B cell (primary cell): ENCODE results near the gene POLK. TPM values are rescaled to one million over a fixed set of nuclear protein-coding genes. Genes with fewer than 3 reads are reported as not detected.

Experiments
- ATAC-seq: fragments of 200-7000 bp; cut with Tn5 transposase; one replicate; pipeline ENCODE4 v1.10.0; 2021; ENCODE audit warnings: low read depth, mild to moderate bottlenecking, moderate number of reproducible peaks, moderate library complexity
- CTCF ChIA-PET: fragments of 350-600 bp; sonication (Branson Sonifier 250); formaldehyde crosslinking; loops from one replicate; lab custom pipeline; 2021; ENCODE audit warnings: antibody characterized with exemption, inconsistent platforms; lab: Charles Lee
- POLR2A ChIA-PET: fragments of 350-600 bp; sonication (Branson Sonifier 250); formaldehyde crosslinking; loops from one replicate; lab custom pipeline; 2021; ENCODE audit warnings: antibody characterized with exemption; lab: Charles Lee
- DNase-seq: peaks from one replicate; pipeline ENCODE4 v3.0.0; 2013
- H2AFZ ChIP-seq: 2 replicates; pipeline ENCODE4 v1.6.1; 2012; ENCODE audit warnings: mild to moderate bottlenecking, low read depth, low read length; ENCODE audit not compliant: insufficient read depth, poor library complexity, severe bottlenecking
- H3K27ac ChIP-seq, 2 donors: 1 replicate in 1 of 2; 2 replicates in 1 of 2; pipeline ENCODE4 v1.5.1; 2012 to 2013; ENCODE audit warnings: low read length in 2 of 2, mild to moderate bottlenecking in 2 of 2, moderate library complexity in 1 of 2
- H3K27me3 ChIP-seq, 4 experiments: fragments of 200-600 bp in 1 of 4; sonication (generic) in 1 of 4; replicated peaks in 1 of 4; 1 replicate in 2 of 4; 2 replicates in 2 of 4; pipeline versions ENCODE4 v1.6.1 to v1.7.0; 2013 to 2016; ENCODE audit warnings: low read length in 3 of 4, mild to moderate bottlenecking in 2 of 4, mixed read lengths in 1 of 4, moderate library complexity in 1 of 4; ENCODE audit not compliant: insufficient read depth in 4 of 4, control insufficient read depth in 3 of 4; ENCODE audit errors: control extremely low read depth in 1 of 4
- H3K36me3 ChIP-seq, 2 experiments: replicated peaks in 1 of 2; 1 replicate in 1 of 2; 2 replicates in 1 of 2; pipeline versions ENCODE4 v1.6.1 to v1.7.1; 2013; ENCODE audit warnings: low read length in 1 of 2; ENCODE audit not compliant: insufficient read depth in 2 of 2, control insufficient read depth in 1 of 2; ENCODE audit errors: control extremely low read depth in 1 of 2, extremely low read depth in 1 of 2
- H3K4me1 ChIP-seq, 2 donors: fragments of 200-600 bp in 1 of 2; sonication (generic) in 1 of 2; 1 replicate in 1 of 2; 2 replicates in 1 of 2; pipeline versions ENCODE4 v1.5.1 to v1.6.1; 2013 to 2017; ENCODE audit warnings: low read length in 2 of 2; ENCODE audit not compliant: control insufficient read depth in 2 of 2, insufficient read depth in 2 of 2
- H3K4me2 ChIP-seq: replicated peaks from 2 replicates; pipeline ENCODE3; 2012; ENCODE audit warnings: mild to moderate bottlenecking, low read depth, low read length; ENCODE audit not compliant: poor library complexity, severe bottlenecking
- H3K4me3 ChIP-seq, 5 experiments: fragments of 200-600 bp in 1 of 5; sonication (generic) in 1 of 5; 1 replicate in 3 of 5; 2 replicates in 2 of 5; pipeline versions ENCODE4 v1.5.1 to v1.7.0; 2011 to 2016; ENCODE audit warnings: low read length in 4 of 5, mild to moderate bottlenecking in 4 of 5, low read depth in 2 of 5, control low read depth in 1 of 5, moderate library complexity in 1 of 5; ENCODE audit not compliant: insufficient read depth in 1 of 5; ENCODE audit errors: control extremely low read depth in 1 of 5, extremely low read depth in 1 of 5
- H3K79me2 ChIP-seq: fragments of 200-600 bp; sonication (generic); one replicate; pipeline ENCODE4 v1.6.0; 2016; ENCODE audit warnings: low read length; ENCODE audit not compliant: control insufficient read depth, insufficient read depth
- H3K9ac ChIP-seq: fragments of 200-600 bp; sonication (generic); 2 replicates; pipeline ENCODE4 v1.6.1; 2017; ENCODE audit warnings: mild to moderate bottlenecking, low read length, moderate library complexity
- H3K9me3 ChIP-seq, 3 donors: one replicate each; pipeline versions ENCODE4 v1.6.1 to v1.7.1; 2013; ENCODE audit warnings: low read length in 2 of 3; ENCODE audit not compliant: control insufficient read depth in 2 of 3, insufficient read depth in 1 of 3; ENCODE audit errors: control extremely low read depth in 1 of 3
- H4K20me1 ChIP-seq: 2 replicates; pipeline ENCODE4 v1.6.0; 2012; ENCODE audit warnings: mild to moderate bottlenecking, low read length; ENCODE audit not compliant: insufficient read depth, control insufficient read depth, poor library complexity, severe bottlenecking
- H3K27ac Mint-ChIP-seq: one replicate; pipeline ENCODE4 v1.8.0; 2021; ENCODE audit warnings: mixed read lengths
- H3K27me3 Mint-ChIP-seq: one replicate; pipeline ENCODE4 v1.8.0; 2021; ENCODE audit warnings: mixed read lengths
- H3K4me1 Mint-ChIP-seq: one replicate; pipeline ENCODE4 v1.8.0; 2021; ENCODE audit warnings: mixed read lengths
- H3K4me3 Mint-ChIP-seq: one replicate; pipeline ENCODE4 v1.8.0; 2021; ENCODE audit warnings: mixed read lengths
- H3K9me3 Mint-ChIP-seq: one replicate; pipeline ENCODE4 v1.8.0; 2022; ENCODE audit warnings: mixed read lengths; ENCODE audit not compliant: insufficient read depth
- EZH2 ChIP-seq: IDR thresholded peaks from 2 replicates; pipeline ENCODE4 v1.6.1; 2012; ENCODE audit warnings: borderline replicate concordance, low read depth, mild to moderate bottlenecking, moderate library complexity, low read length; ENCODE audit not compliant: insufficient read depth, poor library complexity, severe bottlenecking
- WGBS: methylation state at CpG from one replicate; pipeline ENCODE4 v1.1.5; 2013; ENCODE audit warnings: missing lambda C conversion rate; ENCODE audit not compliant: insufficient coverage; 5-methylcytosine and 5-hydroxymethylcytosine counted together
- intact Hi-C: fragments of 100-400 bp; cut with micrococcal nuclease; formaldehyde crosslinking; loops from one replicate; pipeline ENCODE4 v1.10.0; 2022
- polyA plus RNA-seq: library from polyadenylated mRNA; depleted of rRNA; stranded (reverse); fragments of >200 nt; gene quantifications from 2 replicates; pipeline ENCODE4 v1.2.3, GENCODE V29; 2012
- total RNA-seq, 2 donors: library from RNA; stranded (reverse); fragments of 120-200 nt in 1 of 2; gene quantifications; 1 replicate in 1 of 2; 2 replicates in 1 of 2; pipeline versions ENCODE4 v1.2.3 to v1.2.4, GENCODE V29; 2013 to 2022
- TF ChIP-seq, protein P1 (sequence below): fragments of 200-600 bp; IDR thresholded peaks from one replicate; pipeline ENCODE4 v1.8.0; 2022; ENCODE audit warnings: antibody characterized with exemption, mild to moderate bottlenecking

POLK gene
- total and polyA plus RNA-seq, 2 donors (not counting 1 experiment from before 2014, with no cell fraction given), result 13.8 to 41.6 TPM

DNA sequence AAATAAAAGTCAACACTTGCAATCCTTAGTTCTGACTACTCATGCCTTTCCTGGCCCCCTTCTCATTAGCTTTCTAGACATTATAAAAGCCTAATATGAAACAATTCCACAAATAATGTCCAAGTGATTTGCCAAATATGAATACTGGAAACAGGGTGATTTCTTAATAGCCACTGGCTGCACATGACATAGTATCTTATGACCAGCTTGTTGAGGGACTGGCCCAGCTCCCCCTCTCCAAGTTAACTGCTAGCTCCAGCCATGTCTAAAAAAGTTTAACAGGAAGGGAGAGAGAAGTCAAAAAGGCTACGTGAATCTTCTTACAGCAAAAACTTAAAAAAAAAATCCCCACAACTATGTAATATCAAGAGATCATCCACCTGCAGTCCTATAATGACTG is 1.7 kb upstream of the POLK start:
- H3K4me3 ChIP-seq, result peak overlapping the region in 4 of 5 experiments; percentile 54 to 83 (median 74)
- ChIA-PET POLR2A (no interaction called here), CTCF (interaction anchor here (0.9 kb wide), 1 partner anchor 170 kb away, joined by 3 read pairs; no protein-coding TSS in a partner anchor)
- intact Hi-C loops, result loop anchor here (2.0 to 10.0 kb wide), 6 partner anchors 57 to 1945 kb away; partner anchors contain the start of genes ANKRA2, GFM2, HEXB and IQGAP2
- H3K36me3 ChIP-seq, result peaks cover 3 to 9% of the 10 kb centered on the region in 2 experiments
- H3K27me3 ChIP-seq, result no peaks in the 10 kb centered on the region
- H3K9ac ChIP-seq, result peak overlapping the region; percentile 83
- no peaks in the 10 kb centered on the region for H3K27me3 Mint-ChIP-seq
- H3K27ac ChIP-seq, result no peak overlapping the region
- H3K9me3 ChIP-seq, result peaks cover 0 to 4% (median 4%) of the 10 kb centered on the region in 3 donors
- H2AFZ ChIP-seq, result peak overlapping the region; percentile 85
- peak overlapping the region; percentile 92 for H3K4me2 ChIP-seq
- TF ChIP-seq EZH2, result no peak
- TF ChIP-seq, protein P1, sequence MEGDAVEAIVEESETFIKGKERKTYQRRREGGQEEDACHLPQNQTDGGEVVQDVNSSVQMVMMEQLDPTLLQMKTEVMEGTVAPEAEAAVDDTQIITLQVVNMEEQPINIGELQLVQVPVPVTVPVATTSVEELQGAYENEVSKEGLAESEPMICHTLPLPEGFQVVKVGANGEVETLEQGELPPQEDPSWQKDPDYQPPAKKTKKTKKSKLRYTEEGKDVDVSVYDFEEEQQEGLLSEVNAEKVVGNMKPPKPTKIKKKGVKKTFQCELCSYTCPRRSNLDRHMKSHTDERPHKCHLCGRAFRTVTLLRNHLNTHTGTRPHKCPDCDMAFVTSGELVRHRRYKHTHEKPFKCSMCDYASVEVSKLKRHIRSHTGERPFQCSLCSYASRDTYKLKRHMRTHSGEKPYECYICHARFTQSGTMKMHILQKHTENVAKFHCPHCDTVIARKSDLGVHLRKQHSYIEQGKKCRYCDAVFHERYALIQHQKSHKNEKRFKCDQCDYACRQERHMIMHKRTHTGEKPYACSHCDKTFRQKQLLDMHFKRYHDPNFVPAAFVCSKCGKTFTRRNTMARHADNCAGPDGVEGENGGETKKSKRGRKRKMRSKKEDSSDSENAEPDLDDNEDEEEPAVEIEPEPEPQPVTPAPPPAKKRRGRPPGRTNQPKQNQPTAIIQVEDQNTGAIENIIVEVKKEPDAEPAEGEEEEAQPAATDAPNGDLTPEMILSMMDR, result no peak
- H3K79me2 ChIP-seq, result peaks cover 91% of the 10 kb centered on the region
- no CpG with 5 or more reads among the region's 1 CpG for WGBS
- DNase-seq (peak; percentile 8), ATAC-seq (no peak)
- H3K4me1 Mint-ChIP-seq, result peaks cover 60% of the 10 kb centered on the region
- H3K9me3 Mint-ChIP-seq, result peaks cover 3% of the 10 kb centered on the region
- H4K20me1 ChIP-seq, result peaks cover 30% of the 10 kb centered on the region
- peak overlapping the region; percentile 93 for H3K4me3 Mint-ChIP-seq
- H3K27ac Mint-ChIP-seq, result no peak overlapping the region
- H3K4me1 ChIP-seq, result peaks cover 36 to 37% of the 10 kb centered on the region in 2 donors

GRCh38 chr5:75510417-75510835 is 1.3 kb upstream of the POLK start:
- WGBS, result 0% methylated on average over 12 of the region's 15 CpGs
- Mint-ChIP-seq H3K27me3 (no peaks in the 10 kb centered on the region), H3K4me1 (peaks cover 61% of the 10 kb centered on the region), H3K27ac (peak overlapping the region; percentile 93), H3K9me3 (peaks cover 3% of the 10 kb centered on the region), H3K4me3 (peak overlapping the region; percentile 93)
- DNase-seq (peak; percentile 43), ATAC-seq (no peak)
- Histone ChIP-seq H2AFZ (peak overlapping the region; percentile 85), H3K27me3 (no peaks in the 10 kb centered on the region), H3K79me2 (peaks cover 92% of the 10 kb centered on the region), H3K27ac (peak overlapping the region; percentile 74 to 79), H3K9me3 (peaks cover 0 to 4% (median 4%) of the 10 kb centered on the region in 3 donors), H3K36me3 (peaks cover 3 to 5% of the 10 kb centered on the region in 2 experiments), H3K4me1 (peaks cover 37 to 39% of the 10 kb centered on the region in 2 donors), H3K4me3 (peak overlapping the region; percentile 54 to 83 (median 80)), H3K4me2 (peak overlapping the region; percentile 92), H4K20me1 (peaks cover 30% of the 10 kb centered on the region), H3K9ac (peak overlapping the region; percentile 83)
- CTCF ChIA-PET, result no interaction called here
- intact Hi-C loops, result loop anchor here (2.0 to 10.0 kb wide), 6 partner anchors 57 to 1946 kb away; partner anchors contain the start of genes ANKRA2, GFM2, HEXB and IQGAP2
- POLR2A ChIA-PET, result no interaction called here
- no peak for TF ChIP-seq EZH2
- TF ChIP-seq, protein P1, result no peak
